IMR-90 (cell line): ENCODE measurements around the gene CATSPER3. TPM values are rescaled to one million over a fixed set of nuclear protein-coding genes. Genes with fewer than 3 reads are reported as not detected.

Source experiments
- ATAC-seq: fragments of 200-7000 bp; cut with Tn5 transposase; 2 replicates; pipeline ENCODE4 v1.9.1; 2020; ENCODE audit warnings: low read depth, mild to moderate bottlenecking, moderate library complexity
- BruUV-seq: library from RNA; stranded (reverse); fragments of 400-500 nt; replicated peaks from 2 replicates; lab custom pipeline; 2021; lab: Mats Ljungman, UMichigan
- CTCF ChIA-PET: fragments of 300-600 bp; formaldehyde crosslinking; extraction: SDS; loops from one replicate; lab custom pipeline; 2021; ENCODE audit warnings: antibody characterized with exemption; lab: Yijun Ruan, JAX
- POLR2A ChIA-PET: fragments of 300-600 bp; sonication (Branson Sonifier 250); formaldehyde crosslinking; loops from one replicate; lab custom pipeline; 2022; ENCODE audit warnings: antibody characterized with exemption; ENCODE audit not compliant: unreplicated experiment; lab: Charles Lee
- DNase-seq: peaks from one replicate; pipeline ENCODE4 v3.0.0; 2013
- H2AFZ ChIP-seq: replicated peaks from 2 replicates; pipeline ENCODE3; 2013; ENCODE audit warnings: low read length, mild to moderate bottlenecking; ENCODE audit not compliant: poor library complexity
- H2AK5ac ChIP-seq: 2 replicates; pipeline ENCODE4 v1.6.1; 2013; ENCODE audit warnings: low read depth, low read length, inconsistent platforms
- H2AK9ac ChIP-seq: replicated peaks from 2 replicates; pipeline ENCODE3; 2013; ENCODE audit warnings: mild to moderate bottlenecking, low read depth, low read length, moderate library complexity; ENCODE audit not compliant: poor library complexity
- H2BK120ac ChIP-seq: 2 replicates; pipeline ENCODE4 v1.6.1; 2013; ENCODE audit warnings: low read depth, low read length, inconsistent platforms
- H2BK15ac ChIP-seq: 3 replicates; pipeline ENCODE4 v1.6.1; 2013; ENCODE audit warnings: low read depth, low read length, inconsistent platforms
- H2BK20ac ChIP-seq: 2 replicates; pipeline ENCODE4 v1.6.1; 2013; ENCODE audit warnings: low read depth, mild to moderate bottlenecking, inconsistent platforms, low read length, moderate library complexity
- H2BK5ac ChIP-seq: 2 replicates; pipeline ENCODE4 v1.6.1; 2013; ENCODE audit warnings: mild to moderate bottlenecking, low read depth, low read length, inconsistent platforms; ENCODE audit not compliant: poor library complexity, severe bottlenecking
- H3K14ac ChIP-seq: replicated peaks from 2 replicates; pipeline ENCODE4 v1.6.1; 2013; ENCODE audit warnings: low read depth, low read length, inconsistent platforms
- H3K18ac ChIP-seq: 2 replicates; pipeline ENCODE4 v1.6.1; 2013; ENCODE audit warnings: low read depth, low read length, control low read depth
- H3K23ac ChIP-seq: 2 replicates; pipeline ENCODE4 v1.6.1; 2013; ENCODE audit warnings: low read depth, low read length, inconsistent platforms
- H3K27ac ChIP-seq: 2 replicates; pipeline ENCODE4 v1.5.1; 2013; ENCODE audit warnings: mild to moderate bottlenecking, control low read depth, low read length; ENCODE audit not compliant: insufficient read depth
- H3K27me3 ChIP-seq: 2 replicates; pipeline ENCODE4 v1.6.1; 2013; ENCODE audit warnings: low read length; ENCODE audit not compliant: control insufficient read depth, insufficient read depth
- H3K36me3 ChIP-seq: 2 replicates; pipeline ENCODE4 v1.6.1; 2013; ENCODE audit warnings: low read length, mixed read lengths; ENCODE audit not compliant: control insufficient read depth, insufficient read depth
- H3K4ac ChIP-seq: 2 replicates; pipeline ENCODE4 v1.6.1; 2013; ENCODE audit warnings: low read depth, low read length, inconsistent platforms
- H3K4me1 ChIP-seq: 2 replicates; pipeline ENCODE4 v1.6.1; 2013; ENCODE audit warnings: low read length, mixed read lengths; ENCODE audit not compliant: control insufficient read depth, insufficient read depth
- H3K4me2 ChIP-seq: 2 replicates; pipeline ENCODE4 v1.6.1; 2013; ENCODE audit warnings: low read depth, mild to moderate bottlenecking, control low read depth, low read length, moderate library complexity
- H3K4me3 ChIP-seq: 2 replicates; pipeline ENCODE4 v1.5.1; 2013; ENCODE audit warnings: low read depth, mild to moderate bottlenecking, control low read depth, low read length, moderate library complexity; ENCODE audit not compliant: insufficient read depth
- H3K56ac ChIP-seq: 2 replicates; pipeline ENCODE4 v1.6.1; 2013; ENCODE audit warnings: low read length, inconsistent platforms; ENCODE audit not compliant: insufficient read depth; ENCODE audit errors: extremely low read depth
- H3K79me1 ChIP-seq, 2 experiments: 2 replicates each; pipeline ENCODE4 v1.6.1; 2013; ENCODE audit warnings: low read length in 2 of 2, inconsistent platforms in 1 of 2, low read depth in 1 of 2
- H3K9ac ChIP-seq: 2 replicates; pipeline ENCODE4 v1.6.1; 2013; ENCODE audit warnings: low read depth, low read length, control low read depth
- H3K9me1 ChIP-seq: 2 replicates; pipeline ENCODE4 v1.6.1; 2013; ENCODE audit warnings: low read length, inconsistent platforms; ENCODE audit not compliant: insufficient read depth
- H3K9me3 ChIP-seq: 2 replicates; pipeline ENCODE4 v1.6.1; 2013; ENCODE audit warnings: low read length; ENCODE audit not compliant: control insufficient read depth, insufficient read depth
- H4K20me1 ChIP-seq: 2 replicates; pipeline ENCODE4 v1.6.1; 2013; ENCODE audit warnings: low read length, inconsistent platforms; ENCODE audit not compliant: insufficient read depth
- H4K5ac ChIP-seq: 2 replicates; pipeline ENCODE4 v1.6.1; 2013; ENCODE audit warnings: mild to moderate bottlenecking, low read depth, low read length, control low read depth
- H4K8ac ChIP-seq, 2 experiments: 2 replicates each; pipeline ENCODE4 v1.6.1; 2013; ENCODE audit warnings: low read depth in 2 of 2, low read length in 2 of 2, control low read depth in 1 of 2, inconsistent platforms in 1 of 2
- H4K91ac ChIP-seq: 2 replicates; pipeline ENCODE4 v1.6.1; 2013; ENCODE audit warnings: low read depth, low read length, inconsistent platforms; ENCODE audit not compliant: insufficient read depth
- FOS ChIP-seq: fragments of 150-350 bp; IDR thresholded peaks from 2 replicates; pipeline ENCODE4 v1.6.1; 2016; ENCODE audit warnings: low read depth, low read length
- MXI1 ChIP-seq: IDR thresholded peaks from 2 replicates; pipeline ENCODE4 v1.6.1; 2012; ENCODE audit warnings: low read depth, mild to moderate bottlenecking, low read length, moderate library complexity, borderline replicate concordance
- USF2 ChIP-seq: fragments of 150-350 bp; IDR thresholded peaks from 2 replicates; pipeline ENCODE4 v1.6.1; 2017; ENCODE audit warnings: mild to moderate bottlenecking, antibody characterized with exemption, low read length, low read depth
- WGBS, 2 experiments: methylation state at CpG; one replicate each; pipeline versions ENCODE4 v1.1.5 to v1.1.7; 2013; ENCODE audit warnings: missing lambda C conversion rate in 2 of 2; ENCODE audit not compliant: insufficient read length in 1 of 2; ENCODE audit errors: extremely low coverage in 2 of 2; 5-methylcytosine and 5-hydroxymethylcytosine counted together
- dilution Hi-C: fragments of 300-500 bp; cut with HindIII; formaldehyde crosslinking; loops from one replicate; pipeline ENCODE4 v1.14.3; 2018; ENCODE audit warnings: low sequenced_read_pairs; ENCODE audit not compliant: unreplicated experiment
- in situ Hi-C: fragments of 300-500 bp; cut with MboI; formaldehyde crosslinking; loops from 3 replicates; pipeline ENCODE4 v1.14.3; 2019; ENCODE audit warnings: low sequenced_read_pairs, inconsistent platforms, mixed read lengths
- intact Hi-C: fragments of 100-400 bp; cut with micrococcal nuclease; formaldehyde crosslinking; loops from 2 replicates; pipeline ENCODE4 v1.10.0; 2022
- polyA plus RNA-seq, 3 experiments: library from polyadenylated mRNA; depleted of rRNA; stranded (reverse); fragments of >200 nt; gene quantifications; 2 replicates each; pipeline ENCODE4 v1.2.3, GENCODE V29; 2012; ENCODE audit warnings: low replicate concordance in 1 of 3
- total RNA-seq: library from RNA; depleted of rRNA; stranded (reverse); fragments of >200 nt; gene quantifications from 2 replicates; pipeline ENCODE4 v1.2.3, GENCODE V29; 2012

Gene CATSPER3
- total and polyA plus RNA-seq, 2 of the 4 experiments (the other 2 are of a cell fraction), result under 0.01 to 0.12 TPM

GRCh38 chr5:135031813-135032694 lies 64.3 kb downstream of the CATSPER3 start:
- H2AFZ ChIP-seq, result peak overlapping the region; percentile 8
- in situ Hi-C loops (no loop called here), dilution Hi-C loops (no loop called here), intact Hi-C loops (loop anchor here (2.0 to 5.0 kb wide), 4 partner anchors 107 to 230 kb away; no protein-coding TSS in a partner anchor)
- no peak for DNase-seq
- H3K14ac ChIP-seq, result peak overlapping the region; percentile 18; the same call in 1 of the 2 replicates
- H3K4me1 ChIP-seq, result peaks cover 19% of the 10 kb centered on the region; the same call in 1 of the 2 replicates
- 0 out of 2 replicates have a peak, but pooled peaks cover 6% of the 10 kb centered on the region for H3K9me1 ChIP-seq
- H3K27ac ChIP-seq, result peak overlapping the region; percentile 91
- H3K23ac ChIP-seq, result peak overlapping the region; percentile 39
- no peak overlapping the region for H2BK20ac ChIP-seq
- H3K27me3 ChIP-seq, result peaks cover 2% of the 10 kb centered on the region; the same call in 1 of the 2 replicates
- H3K79me1 ChIP-seq, result peaks cover 3 to 36% of the 10 kb centered on the region in 2 experiments; a peak in 3 of 4 replicates
- no peak for TF ChIP-seq USF2
- no peak for TF ChIP-seq FOS
- no peak for TF ChIP-seq MXI1
- POLR2A ChIA-PET, result interaction anchor here (0.7 to 1.7 kb wide), 3 partner anchors 108 to 398 kb away, joined by 4 to 16 read pairs (median 4); no protein-coding TSS in a partner anchor
- peak overlapping the region; percentile 36 for H3K56ac ChIP-seq
- peak overlapping the region; percentile 13; the same call in 1 of the 2 replicates for H2BK120ac ChIP-seq
- H3K36me3 ChIP-seq, result peaks cover 39% of the 10 kb centered on the region
- H4K20me1 ChIP-seq, result peaks cover 23% of the 10 kb centered on the region
- H3K18ac ChIP-seq, result peak overlapping the region; percentile 74
- 100% methylated on average over 2 of the region's 15 CpGs; no CpG with 5 or more reads in 1 of the 2 experiments for WGBS, 2 experiments
- no peak overlapping the region; the same call in 1 of the 2 replicates for H2AK5ac ChIP-seq
- H2BK5ac ChIP-seq, result peak overlapping the region; percentile 3
- peak overlapping the region; percentile 32; the same call in 1 of the 2 replicates for H4K91ac ChIP-seq
- peak overlapping the region; percentile 88 for H3K4me2 ChIP-seq
- CTCF ChIA-PET, result interaction anchor here (0.9 kb wide), 1 partner anchor 177 kb away, joined by 3 read pairs; no protein-coding TSS in a partner anchor
- peak overlapping the region; percentile 3 for H2AK9ac ChIP-seq
- H3K9me3 ChIP-seq, result peaks cover 7% of the 10 kb centered on the region
- peak overlapping the region; percentile 53 for H3K4ac ChIP-seq
- peak overlapping the region; percentile 60 for H3K4me3 ChIP-seq
- H3K9ac ChIP-seq, result peak overlapping the region; percentile 95
- H2BK15ac ChIP-seq, result no peak overlapping the region
- no TSS peak for BruUV-seq
- H4K8ac ChIP-seq, result peak overlapping the region; percentile 61 to 69; a peak in 3 of 4 replicates
- peak overlapping the region; percentile 30 for H4K5ac ChIP-seq
- ATAC-seq, result no peak
